ENCODE data around the gene MASTL. TPM values are rescaled to one million over a fixed set of nuclear protein-coding genes. Genes with fewer than 3 reads are reported as not detected.

Gene MASTL
- total RNA-seq, 1 donor from 2014 or later: 8.9 TPM

- peak; percentile 70 for TF ChIP-seq CTCF (IDR thresholded peaks at IDR 0.05)
- Histone ChIP-seq H3K36me3 (peaks cover 58% of the 10 kb centered on the region), H3K4me3 (no peak overlapping the region), H3K27ac (no peak overlapping the region), H3K4me1 (no peaks in the 10 kb centered on the region), H3K27me3 (no peaks in the 10 kb centered on the region), H3K9me3 (no peaks in the 10 kb centered on the region)
- intact Hi-C loops (cut with DNase I): no loop called here
- ATAC-seq: peak; percentile 81
- no peak for DNase-seq
Observed at GRCh38 chr10:27223964-27224363, 68.8 kb downstream of the MASTL start.

DNA sequence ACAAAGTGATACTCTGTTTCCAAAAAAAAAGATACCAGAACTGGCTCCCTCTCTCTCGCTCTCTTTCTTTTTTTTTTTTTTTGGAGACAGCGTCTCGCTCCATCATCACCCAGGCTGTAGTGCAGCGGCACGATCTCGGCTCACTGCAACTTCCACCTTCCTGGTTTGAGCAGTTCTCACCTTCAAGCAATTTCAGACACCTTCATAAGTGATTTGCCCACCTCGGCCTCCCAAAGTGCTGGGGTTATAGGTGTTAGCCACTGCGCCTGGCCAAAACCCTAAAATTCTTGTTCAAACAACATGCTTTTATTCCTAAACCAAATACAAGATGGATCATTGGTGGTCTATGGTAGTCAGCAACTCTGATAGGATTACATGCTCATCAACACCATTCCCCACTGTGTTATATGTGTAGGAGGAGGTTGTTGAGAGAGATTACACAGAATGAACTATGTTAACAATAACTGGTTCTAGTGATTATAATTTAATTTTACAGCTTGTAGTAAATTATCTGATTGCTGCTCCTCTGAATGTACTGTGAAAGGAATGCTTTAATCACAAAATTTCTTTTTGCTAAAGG, 69.9 kb downstream of the MASTL start:
- Histone ChIP-seq H3K4me3 (no peak overlapping the region), H3K4me1 (no peaks in the 10 kb centered on the region), H3K27ac (no peak overlapping the region), H3K9me3 (no peaks in the 10 kb centered on the region), H3K27me3 (no peaks in the 10 kb centered on the region), H3K36me3 (peaks cover 51% of the 10 kb centered on the region)
- no peak for TF ChIP-seq CTCF (IDR thresholded peaks at IDR 0.05)
- DNase-seq (no peak), ATAC-seq (no peak)
- intact Hi-C loops (cut with DNase I): no loop called here

DNA sequence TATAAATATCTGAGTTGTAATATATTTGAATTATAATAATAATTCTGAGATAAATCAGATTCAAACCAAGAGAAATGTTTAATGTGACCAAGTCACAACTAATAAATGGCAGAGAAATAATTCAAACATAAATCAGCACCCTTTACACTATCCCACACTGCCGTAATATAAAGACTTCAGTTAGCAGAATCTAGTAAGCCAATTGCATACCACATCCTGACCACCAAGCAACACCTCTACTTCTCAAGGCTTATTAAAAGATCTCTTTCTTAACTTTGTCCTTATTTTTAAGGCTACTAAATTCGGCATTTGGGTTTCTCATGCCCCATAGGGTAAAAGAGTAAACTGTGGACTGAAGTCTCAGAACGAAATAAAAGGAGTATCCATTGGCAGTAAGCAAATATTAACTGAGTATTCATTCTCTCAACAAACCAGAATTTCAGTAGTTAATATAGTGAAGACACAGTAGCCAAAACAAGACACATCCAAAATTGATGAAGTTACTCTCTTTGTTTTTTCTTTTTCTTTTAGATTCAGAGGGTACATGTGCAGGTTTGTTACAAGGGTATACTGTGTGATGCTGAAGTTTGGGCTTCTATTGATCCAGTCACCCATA, 70.6 kb downstream of the MASTL start:
- intact Hi-C loops (cut with DNase I): no loop called here
- Histone ChIP-seq H3K36me3 (peaks cover 51% of the 10 kb centered on the region), H3K9me3 (no peaks in the 10 kb centered on the region), H3K27me3 (no peaks in the 10 kb centered on the region), H3K27ac (no peak overlapping the region), H3K4me1 (no peaks in the 10 kb centered on the region), H3K4me3 (no peak overlapping the region)
- TF ChIP-seq CTCF (IDR thresholded peaks at IDR 0.05): no peak
- ATAC-seq (no peak), DNase-seq (no peak)

GRCh38 chr10:27230022-27230421, 74.9 kb downstream of the MASTL start:
- intact Hi-C loops (cut with DNase I): no loop called here
- Histone ChIP-seq H3K36me3 (peaks cover 48% of the 10 kb centered on the region), H3K4me1 (no peaks in the 10 kb centered on the region), H3K27ac (no peak overlapping the region), H3K4me3 (no peak overlapping the region), H3K9me3 (no peaks in the 10 kb centered on the region), H3K27me3 (no peaks in the 10 kb centered on the region)
- DNase-seq (no peak), ATAC-seq (no peak)
- no peak for TF ChIP-seq CTCF (IDR thresholded peaks at IDR 0.05)

DNA sequence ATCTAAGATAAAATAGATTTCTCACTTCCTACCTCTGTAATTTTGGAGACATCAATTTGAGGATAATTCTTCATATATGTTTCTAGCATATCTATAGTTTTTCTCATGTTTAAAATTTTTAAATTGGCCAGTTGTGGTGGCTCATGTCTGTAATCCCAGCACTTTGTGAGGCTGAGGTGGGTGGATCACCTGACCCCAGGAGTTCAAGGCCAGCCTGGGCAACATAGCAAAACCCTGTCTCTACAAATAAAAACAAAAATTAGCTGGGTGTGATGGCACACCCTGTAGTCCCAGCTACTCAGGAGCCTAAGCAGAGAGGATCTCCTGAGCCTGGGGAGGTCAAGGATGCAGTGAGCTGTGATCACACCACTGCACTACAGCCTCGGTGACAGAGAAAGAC, 80.6 kb downstream of the MASTL start:
- Histone ChIP-seq H3K36me3 (peaks cover 23% of the 10 kb centered on the region), H3K4me1 (peaks cover 17% of the 10 kb centered on the region), H3K4me3 (no peak overlapping the region), H3K9me3 (no peaks in the 10 kb centered on the region), H3K27ac (no peak overlapping the region), H3K27me3 (no peaks in the 10 kb centered on the region)
- intact Hi-C loops (cut with DNase I): no loop called here
- DNase-seq (no peak), ATAC-seq (no peak)
- TF ChIP-seq CTCF (IDR thresholded peaks at IDR 0.05): no peak

Other genes with a start within 250 kb of the MASTL start
- 6.7 TPM for gene ANKRD26, start 54.9 kb upstream of the MASTL start, total RNA-seq
- gene YME1L1, start 968 bp upstream of the MASTL start, total RNA-seq: 81.1 TPM
- 27.4 TPM for gene ACBD5, start 85.4 kb downstream of the MASTL start, total RNA-seq

Measured in upper lobe of right lung (tissue), 1 donor.